HG03139 (cell line): Measurements from ENCODE around the gene SH3YL1.
"Not testable (repeated sequence)": the region's sequence is repeated elsewhere in the genome, so short reads cannot be mapped to it uniquely, and the experiment has no call there.

Experiments
- ATAC-seq: cut with Tn5 transposase; IDR thresholded peaks from one replicate; pipeline ENCODE4 v1.9.1; 2021; ENCODE audit not compliant: unreplicated experiment

SH3YL1 gene

GRCh38 chr2:185221-185620 is 78.6 kb downstream of the SH3YL1 start:
- ATAC-seq: no peak

- ATAC-seq: no peak
Measured at GRCh38 chr2:184695-185094, 79.1 kb downstream of the SH3YL1 start.

GRCh38 chr2:182509-183122 is 81.2 kb downstream of the SH3YL1 start:
- ATAC-seq: no peak

GRCh38 chr2:180311-180710 is 83.5 kb downstream of the SH3YL1 start:
- ATAC-seq: no peak

GRCh38 chr2:179886-180285 is 83.9 kb downstream of the SH3YL1 start:
- no peak for ATAC-seq

- ATAC-seq: no peak
Measured at GRCh38 chr2:177733-178132, 86.1 kb downstream of the SH3YL1 start.

- ATAC-seq: no peak
Measured at GRCh38 chr2:176917-177316, 86.9 kb downstream of the SH3YL1 start.

GRCh38 chr2:175880-176820 is 87.7 kb downstream of the SH3YL1 start:
- no peak for ATAC-seq

GRCh38 chr2:175161-175786 is 88.6 kb downstream of the SH3YL1 start:
- no peak for ATAC-seq

- not testable (repeated sequence) for ATAC-seq
Measured at GRCh38 chr2:172120-172519, 91.7 kb downstream of the SH3YL1 start.

- ATAC-seq: no peak
Measured at GRCh38 chr2:169741-170140, 94.1 kb downstream of the SH3YL1 start.
